H9 (cell line): ENCODE data around the gene SPTBN1. TPM values are rescaled to one million over a fixed set of nuclear protein-coding genes. Genes with fewer than 3 reads are reported as not detected.

Experiments used
- DNase-seq: peaks from one replicate; pipeline ENCODE4 v3.0.0-alpha.2; 2017
- H2AFZ ChIP-seq: one replicate; pipeline ENCODE4 v1.6.1; 2013; ENCODE audit warnings: mild to moderate bottlenecking, low read length, control low read depth, moderate library complexity
- H2AK5ac ChIP-seq: 2 replicates; pipeline ENCODE4 v1.6.1; 2013; ENCODE audit warnings: low read length, control low read depth, mixed read lengths; ENCODE audit not compliant: insufficient read length
- H2BK120ac ChIP-seq: one replicate; pipeline ENCODE4 v1.6.1; 2013; ENCODE audit warnings: low read depth, mild to moderate bottlenecking, low read length, control low read depth, inconsistent platforms; ENCODE audit not compliant: poor library complexity, severe bottlenecking
- H2BK12ac ChIP-seq: 2 replicates; pipeline ENCODE4 v1.6.1; 2013; ENCODE audit warnings: low read length, control low read depth, mixed read lengths, low read depth; ENCODE audit not compliant: insufficient read length
- H2BK15ac ChIP-seq: 2 replicates; pipeline ENCODE4 v1.6.1; 2013; ENCODE audit warnings: low read depth, low read length, control low read depth
- H2BK20ac ChIP-seq: one replicate; pipeline ENCODE4 v1.6.1; 2013; ENCODE audit warnings: low read depth, mild to moderate bottlenecking, low read length, control low read depth, inconsistent platforms; ENCODE audit not compliant: poor library complexity, severe bottlenecking
- H2BK5ac ChIP-seq: 2 replicates; pipeline ENCODE4 v1.6.1; 2013; ENCODE audit warnings: low read length, control low read depth, mixed read lengths; ENCODE audit not compliant: insufficient read length
- H3K14ac ChIP-seq: 2 replicates; pipeline ENCODE4 v1.6.1; 2013; ENCODE audit warnings: low read length, control low read depth; ENCODE audit not compliant: insufficient read depth
- H3K18ac ChIP-seq: 2 replicates; pipeline ENCODE4 v1.6.1; 2013; ENCODE audit warnings: low read depth, mild to moderate bottlenecking, mixed read lengths, low read length, control low read depth; ENCODE audit not compliant: insufficient read length
- H3K23ac ChIP-seq: 2 replicates; pipeline ENCODE4 v1.6.1; 2013; ENCODE audit warnings: low read length, control low read depth, mixed read lengths, low read depth; ENCODE audit not compliant: insufficient read length
- H3K23me2 ChIP-seq: 2 replicates; pipeline ENCODE4 v1.6.1; 2013; ENCODE audit warnings: low read depth, mild to moderate bottlenecking, mixed read lengths, low read length, control low read depth; ENCODE audit not compliant: insufficient read length, poor library complexity, severe bottlenecking
- H3K27ac ChIP-seq: 2 replicates; pipeline ENCODE4 v1.5.1; 2013; ENCODE audit warnings: low read length, control low read depth, mixed read lengths, low read depth; ENCODE audit not compliant: insufficient read length
- H3K27me3 ChIP-seq: 2 replicates; pipeline ENCODE4 v1.6.1; 2013; ENCODE audit warnings: low read length, control low read depth, inconsistent platforms; ENCODE audit not compliant: insufficient read depth
- H3K4ac ChIP-seq: 2 replicates; pipeline ENCODE4 v1.6.1; 2013; ENCODE audit warnings: low read depth, mild to moderate bottlenecking, control low read depth, inconsistent platforms, low read length, moderate library complexity
- H3K4me1 ChIP-seq: 2 replicates; pipeline ENCODE4 v1.6.1; 2013; ENCODE audit warnings: low read length, control low read depth, inconsistent platforms; ENCODE audit not compliant: insufficient read depth
- H3K4me2 ChIP-seq: 2 replicates; pipeline ENCODE4 v1.6.1; 2013; ENCODE audit warnings: low read length, control low read depth, mixed read lengths; ENCODE audit not compliant: insufficient read length, insufficient read depth
- H3K56ac ChIP-seq: 2 replicates; pipeline ENCODE4 v1.6.1; 2013; ENCODE audit warnings: low read depth, mild to moderate bottlenecking, mixed read lengths, low read length, control low read depth; ENCODE audit not compliant: insufficient read length
- H3K79me1 ChIP-seq: 2 replicates; pipeline ENCODE4 v1.6.1; 2013; ENCODE audit warnings: low read depth, mild to moderate bottlenecking, moderate library complexity, low read length, control low read depth, inconsistent platforms; ENCODE audit not compliant: insufficient read depth, poor library complexity, severe bottlenecking
- H3K79me2 ChIP-seq: 2 replicates; pipeline ENCODE4 v1.6.1; 2013; ENCODE audit warnings: low read length, control low read depth, inconsistent platforms; ENCODE audit not compliant: insufficient read depth
- H3K9ac ChIP-seq: 2 replicates; pipeline ENCODE4 v1.6.1; 2013; ENCODE audit warnings: low read length, control low read depth, mixed read lengths; ENCODE audit not compliant: insufficient read length; ENCODE audit errors: extremely low read depth
- H3K9me3 ChIP-seq: one replicate; pipeline ENCODE4 v1.6.1; 2013; ENCODE audit warnings: low read depth, low read length, inconsistent platforms; ENCODE audit not compliant: control insufficient read depth
- H3T11ph ChIP-seq: one replicate; pipeline ENCODE4 v1.6.1; 2013; ENCODE audit warnings: mild to moderate bottlenecking, low read length, control low read depth, inconsistent platforms
- H4K20me1 ChIP-seq: one replicate; pipeline ENCODE4 v1.6.1; 2013; ENCODE audit not compliant: control insufficient read depth, insufficient read length, insufficient read depth
- H4K5ac ChIP-seq: 2 replicates; pipeline ENCODE4 v1.6.1; 2013; ENCODE audit warnings: low read depth, mild to moderate bottlenecking, mixed read lengths, low read length, control low read depth; ENCODE audit not compliant: insufficient read length
- H4K8ac ChIP-seq: replicated peaks from 2 replicates; pipeline ENCODE4 v1.6.1; 2013; ENCODE audit warnings: low read length, control low read depth, mixed read lengths, low read depth; ENCODE audit not compliant: insufficient read length
- H4K91ac ChIP-seq: 2 replicates; pipeline ENCODE4 v1.6.1; 2013; ENCODE audit warnings: low read depth, mild to moderate bottlenecking, moderate library complexity, mixed read lengths, low read length, control low read depth; ENCODE audit not compliant: insufficient read length
- H3K27ac Mint-ChIP-seq, 3 experiments: 2 replicates in 2 of 3; 3 replicates in 1 of 3; pipeline ENCODE4 v1.8.0; 2020 to 2021; ENCODE audit warnings: mixed read lengths in 3 of 3, mild to moderate bottlenecking in 1 of 3, moderate library complexity in 1 of 3
- H3K27me3 Mint-ChIP-seq: 2 replicates; pipeline ENCODE4 v1.8.0; 2021; ENCODE audit warnings: low read depth, mild to moderate bottlenecking, moderate library complexity, mixed read lengths
- H3K36me3 Mint-ChIP-seq, 3 experiments: 2 replicates in 2 of 3; 3 replicates in 1 of 3; pipeline ENCODE4 v1.8.0; 2020 to 2021; ENCODE audit warnings: low read depth in 3 of 3, mixed read lengths in 3 of 3; ENCODE audit not compliant: insufficient read depth in 1 of 3
- H3K4me1 Mint-ChIP-seq, 2 experiments: 2 replicates each; pipeline ENCODE4 v1.8.0; 2020; ENCODE audit warnings: mixed read lengths in 2 of 2
- H3K4me3 Mint-ChIP-seq, 2 experiments: 2 replicates in 1 of 2; 3 replicates in 1 of 2; pipeline ENCODE4 v1.8.0; 2020 to 2021; ENCODE audit warnings: mild to moderate bottlenecking in 2 of 2, mixed read lengths in 2 of 2, moderate library complexity in 1 of 2
- H3K9me3 Mint-ChIP-seq, 2 experiments: 2 replicates in 1 of 2; 3 replicates in 1 of 2; pipeline ENCODE4 v1.8.0; 2020; ENCODE audit warnings: mild to moderate bottlenecking in 2 of 2, mixed read lengths in 2 of 2, moderate library complexity in 1 of 2
- CTCF ChIP-seq: fragments of 200-600 bp; sonication (generic); conservative IDR thresholded peaks from 3 replicates; pipeline ENCODE4 v1.8.0; 2021; ENCODE audit warnings: antibody characterized with exemption, mild to moderate bottlenecking
- WGBS: extraction: QIAGEN DNeasy Blood & Tissue Kit; methylation state at CpG from one replicate; pipeline ENCODE4 v1.1.7; 2013; ENCODE audit warnings: missing lambda C conversion rate, low lambda C conversion rate, mixed read lengths; ENCODE audit not compliant: insufficient read length; ENCODE audit errors: extremely low coverage; 5-methylcytosine and 5-hydroxymethylcytosine counted together
- total RNA-seq: library from RNA; stranded (reverse); gene quantifications from 2 replicates; pipeline ENCODE4 v1.2.1, GENCODE V29; 2021

The SPTBN1 gene
- total RNA-seq, 1 experiment from 2014 or later, result 164 TPM

GRCh38 chr2:54479424-54479823 lies 23.3 kb downstream of the SPTBN1 start:
- Mint-ChIP-seq H3K27me3 (no peaks in the 10 kb centered on the region; the same call in 1 of the 2 replicates), H3K36me3 (peaks cover under 1 to 8% (median 4%) of the 10 kb centered on the region in 3 experiments; a peak in 6 of 7 replicates), H3K9me3 (peaks cover 3 to 7% of the 10 kb centered on the region in 2 experiments; a peak in 4 of 5 replicates), H3K27ac (no peak overlapping the region), H3K4me3 (no peak overlapping the region), H3K4me1 (peaks cover 12 to 23% of the 10 kb centered on the region in 2 experiments)
- DNase-seq, result no peak
- Histone ChIP-seq H3T11ph (no peak overlapping the region), H3K4me1 (peaks cover 2% of the 10 kb centered on the region; the same call in 1 of the 2 replicates), H3K27me3 (no peaks in the 10 kb centered on the region), H2BK15ac (no peak overlapping the region), H2BK20ac (no peak overlapping the region), H3K9me3 (no peaks in the 10 kb centered on the region), H3K4ac (no peak overlapping the region), H3K23ac (no peak overlapping the region), H3K18ac (no peak overlapping the region), H4K20me1 (no peaks in the 10 kb centered on the region), H3K27ac (no peak overlapping the region), H2BK12ac (no peak overlapping the region), H2BK5ac (no peak overlapping the region), H3K79me1 (no peaks in the 10 kb centered on the region), H3K14ac (no peak overlapping the region), H2BK120ac (no peak overlapping the region), H4K5ac (no peak overlapping the region), H4K8ac (no peak overlapping the region), H4K91ac (no peak overlapping the region), H3K4me2 (no peak overlapping the region), H3K56ac (no peak overlapping the region), H3K23me2 (no peaks in the 10 kb centered on the region), H2AK5ac (no peak overlapping the region), H3K79me2 (peaks cover 2% of the 10 kb centered on the region; the same call in 1 of the 2 replicates), H3K9ac (no peak overlapping the region), H2AFZ (no peak overlapping the region)
- TF ChIP-seq CTCF, result no peak
- WGBS, result no CpG with 5 or more reads among the region's 2 CpGs
